Hepatocyte (in vitro differentiated cells): ENCODE data around the gene IRF2. TPM values are rescaled to one million over a fixed set of nuclear protein-coding genes. Genes with fewer than 3 reads are reported as not detected.
"Not testable (repeated sequence)": the region's sequence is repeated elsewhere in the genome, so short reads cannot be mapped to it uniquely, and the experiment has no call there.

ENCODE experiments used
- DNase-seq: peaks from one replicate; pipeline ENCODE4 v3.0.0-alpha.2; 2016; ENCODE audit warnings: low spot score
- H2AFZ ChIP-seq: fragments of 200-600 bp; sonication (generic); 2 replicates; pipeline ENCODE4 v1.6.0; 2016; ENCODE audit warnings: antibody characterized with exemption, mild to moderate bottlenecking
- H3K27ac ChIP-seq: fragments of 200-600 bp; sonication (generic); 2 replicates; pipeline ENCODE4 v1.5.1; 2016; ENCODE audit warnings: mild to moderate bottlenecking
- H3K27me3 ChIP-seq: fragments of 200-600 bp; sonication (generic); 2 replicates; pipeline ENCODE4 v1.6.1; 2016
- H3K36me3 ChIP-seq: fragments of 200-600 bp; sonication (generic); replicated peaks from 2 replicates; pipeline ENCODE4 v1.5.1; 2016; ENCODE audit warnings: low read depth; ENCODE audit not compliant: insufficient read depth
- H3K4me1 ChIP-seq: fragments of 200-600 bp; sonication (generic); 2 replicates; pipeline ENCODE4 v1.5.1; 2016; ENCODE audit warnings: mild to moderate bottlenecking, moderate library complexity; ENCODE audit not compliant: insufficient read depth
- H3K4me2 ChIP-seq: fragments of 200-600 bp; sonication (generic); 2 replicates; pipeline ENCODE4 v1.6.0; 2016
- H3K4me3 ChIP-seq: fragments of 200-600 bp; sonication (generic); 2 replicates; pipeline ENCODE4 v1.5.1; 2016; ENCODE audit warnings: mild to moderate bottlenecking
- H3K79me2 ChIP-seq: fragments of 200-600 bp; sonication (generic); 2 replicates; pipeline ENCODE4 v1.6.0; 2017; ENCODE audit warnings: mild to moderate bottlenecking
- H3K9me2 ChIP-seq: fragments of 200-600 bp; sonication (generic); replicated peaks from 2 replicates; pipeline ENCODE4 v1.6.0; 2017; ENCODE audit warnings: mild to moderate bottlenecking; ENCODE audit not compliant: insufficient read depth
- H3K9me3 ChIP-seq: fragments of 200-600 bp; sonication (generic); 2 replicates; pipeline ENCODE4 v1.5.1; 2016; ENCODE audit warnings: low read depth, mild to moderate bottlenecking
- H4K20me1 ChIP-seq: fragments of 200-600 bp; sonication (generic); 2 replicates; pipeline ENCODE4 v1.6.0; 2016; ENCODE audit warnings: mild to moderate bottlenecking; ENCODE audit not compliant: insufficient read depth, poor library complexity, severe bottlenecking
- CTCF ChIP-seq: fragments of 200-600 bp; sonication (generic); IDR thresholded peaks from 2 replicates; pipeline ENCODE4 v1.5.1; 2016; ENCODE audit warnings: antibody characterized with exemption, mild to moderate bottlenecking; ENCODE audit not compliant: poor library complexity
- EZH2 ChIP-seq: fragments of 200-600 bp; sonication (generic); IDR thresholded peaks from 2 replicates; pipeline ENCODE4 v1.6.1; 2016; ENCODE audit warnings: antibody characterized with exemption, mild to moderate bottlenecking, borderline replicate concordance
- EZH2phosphoT487 ChIP-seq: fragments of 200-600 bp; sonication (generic); IDR thresholded peaks from one replicate; pipeline ENCODE4 v1.6.1; 2018; ENCODE audit warnings: antibody characterized with exemption, mild to moderate bottlenecking, low read depth, moderate library complexity; ENCODE audit not compliant: unreplicated experiment, severe bottlenecking
- WGBS: methylation state at CpG from one replicate; pipeline ENCODE4 v1.1.6; 2016; ENCODE audit warnings: low lambda C conversion rate; ENCODE audit errors: missing lambda C conversion rate; 5-methylcytosine and 5-hydroxymethylcytosine counted together
- polyA plus RNA-seq: library from polyadenylated mRNA; unstranded; fragments of >200 nt; fragmentation: Nextera tagmentation; extraction: Ambion mirVana; gene quantifications from 2 replicates; pipeline ENCODE4 v1.2.1, GENCODE V29; 2016
- total RNA-seq: library from RNA; depleted of rRNA; stranded (reverse); fragments of >200 nt; gene quantifications from 2 replicates; pipeline ENCODE4 v1.2.3, GENCODE V29; 2014

IRF2 gene
- total and polyA plus RNA-seq, 2 experiments from 2014 or later, result 17.7 to 41.1 TPM

GRCh38 chr4:184346682-184347081, 127.7 kb downstream of the IRF2 start:
- DNase-seq, result no peak
- H3K79me2 ChIP-seq, result no peaks in the 10 kb centered on the region
- no peaks in the 10 kb centered on the region for H3K27me3 ChIP-seq
- peaks cover 49% of the 10 kb centered on the region for H3K4me1 ChIP-seq
- peak overlapping the region; percentile 69 for H3K4me2 ChIP-seq
- 93% methylated on average over 2 of the region's 2 CpGs for WGBS
- H2AFZ ChIP-seq, result no peak overlapping the region
- H3K9me2 ChIP-seq, result no peaks in the 10 kb centered on the region
- TF ChIP-seq CTCF, result no peak
- no peak for TF ChIP-seq EZH2
- TF ChIP-seq EZH2phosphoT487, result no peak
- peak overlapping the region; percentile 99 for H3K27ac ChIP-seq
- H3K9me3 ChIP-seq, result no peaks in the 10 kb centered on the region
- no peaks in the 10 kb centered on the region for H3K36me3 ChIP-seq
- no peak overlapping the region for H3K4me3 ChIP-seq
- no peaks in the 10 kb centered on the region for H4K20me1 ChIP-seq

- WGBS, result 95% methylated on average over 6 of the region's 6 CpGs
Measured at GRCh38 chr4:184346273-184346672, 128.1 kb downstream of the IRF2 start.

GRCh38 chr4:184345573-184345922, 128.8 kb downstream of the IRF2 start:
- 89% methylated on average over 3 of the region's 3 CpGs for WGBS
- Histone ChIP-seq H2AFZ (no peak overlapping the region), H3K4me1 (peaks cover 49% of the 10 kb centered on the region), H3K27ac (peak overlapping the region; percentile 99), H3K9me2 (no peaks in the 10 kb centered on the region), H3K9me3 (no peaks in the 10 kb centered on the region), H3K36me3 (no peaks in the 10 kb centered on the region), H4K20me1 (no peaks in the 10 kb centered on the region), H3K4me3 (no peak overlapping the region), H3K4me2 (no peak overlapping the region), H3K79me2 (no peaks in the 10 kb centered on the region), H3K27me3 (no peaks in the 10 kb centered on the region)
- no peak for DNase-seq
- TF ChIP-seq CTCF (no peak), EZH2 (no peak), EZH2phosphoT487 (no peak)

More at GRCh38 chr4:184346273-184346672, 128.1 kb downstream of the IRF2 start:
- H3K9me3 ChIP-seq, H4K20me1 ChIP-seq, H3K36me3 ChIP-seq, H3K79me2 ChIP-seq, H2AFZ ChIP-seq, H3K9me2 ChIP-seq, DNase-seq, H3K4me2 ChIP-seq, H3K27me3 ChIP-seq, H3K4me3 ChIP-seq: not testable (repeated sequence)
- Histone ChIP-seq H3K4me1 (peaks cover 49% of the 10 kb centered on the region), H3K27ac (peak overlapping the region; percentile 99)

GRCh38 chr4:184344899-184345572, 129.3 kb downstream of the IRF2 start:
- Histone ChIP-seq H4K20me1 (no peaks in the 10 kb centered on the region), H3K27me3 (no peaks in the 10 kb centered on the region), H3K27ac (peak overlapping the region; percentile 99), H3K4me1 (peaks cover 46% of the 10 kb centered on the region), H3K4me2 (no peak overlapping the region), H3K9me2 (no peaks in the 10 kb centered on the region), H2AFZ (no peak overlapping the region), H3K79me2 (no peaks in the 10 kb centered on the region), H3K9me3 (no peaks in the 10 kb centered on the region), H3K36me3 (no peaks in the 10 kb centered on the region), H3K4me3 (no peak overlapping the region)
- 96% methylated on average over 8 of the region's 8 CpGs for WGBS
- no peak for DNase-seq
- TF ChIP-seq EZH2 (no peak), CTCF (no peak), EZH2phosphoT487 (no peak)
